Fibroblast of peridontal ligament (primary cell): Measurements from ENCODE around the gene TMEM87B.

ENCODE experiments used
- DNase-seq: peaks from one replicate; pipeline ENCODE4 v3.0.0-alpha.2; 2010; ENCODE audit errors: extremely low read depth

Gene TMEM87B

GRCh38 chr2:112150447-112150846, 95.4 kb downstream of the TMEM87B start:
- peak; percentile 93 for DNase-seq

GRCh38 chr2:112150851-112151250, 95.8 kb downstream of the TMEM87B start:
- DNase-seq: no peak

- no peak for DNase-seq
Measured at GRCh38 chr2:112151271-112151670, 96.2 kb downstream of the TMEM87B start.

- no peak for DNase-seq
Measured at GRCh38 chr2:112151701-112152440, 96.8 kb downstream of the TMEM87B start.

- no peak for DNase-seq
Measured at GRCh38 chr2:112152476-112153178, 97.6 kb downstream of the TMEM87B start.

GRCh38 chr2:112153179-112153490, 98.1 kb downstream of the TMEM87B start:
- DNase-seq: no peak

- DNase-seq: no peak
Measured at GRCh38 chr2:112153501-112153900, 98.4 kb downstream of the TMEM87B start.

- DNase-seq: no peak
Measured at GRCh38 chr2:112154246-112155117, 99.4 kb downstream of the TMEM87B start.

GRCh38 chr2:112155331-112156151, 100.5 kb downstream of the TMEM87B start:
- no peak for DNase-seq

GRCh38 chr2:112156152-112156986, 101.3 kb downstream of the TMEM87B start:
- DNase-seq: peak; percentile 81

- DNase-seq: no peak
Measured at GRCh38 chr2:112157472-112157871, 102.4 kb downstream of the TMEM87B start.

GRCh38 chr2:112159454-112159921, 104.4 kb downstream of the TMEM87B start:
- DNase-seq: no peak

- no peak for DNase-seq
Measured at GRCh38 chr2:112160283-112161250, 105.5 kb downstream of the TMEM87B start.

- no peak for DNase-seq
Measured at GRCh38 chr2:112161431-112162145, 106.5 kb downstream of the TMEM87B start.

GRCh38 chr2:112162341-112162740, 107.3 kb downstream of the TMEM87B start:
- DNase-seq: no peak

- DNase-seq: no peak
Measured at GRCh38 chr2:112162956-112163355, 107.9 kb downstream of the TMEM87B start.

- no peak for DNase-seq
Measured at GRCh38 chr2:112163541-112163981, 108.5 kb downstream of the TMEM87B start.

GRCh38 chr2:112164876-112165275, 109.8 kb downstream of the TMEM87B start:
- no peak for DNase-seq

GRCh38 chr2:112165296-112165695, 110.2 kb downstream of the TMEM87B start:
- no peak for DNase-seq
